Measurements from ENCODE around the gene ZNF300. TPM values are rescaled to one million over a fixed set of nuclear protein-coding genes. Genes with fewer than 3 reads are reported as not detected.
A peak's percentile ranks its signal among the peaks of the same experiment; 100 is the strongest.

The ZNF300 gene
- total RNA-seq, 1 experiment from 2014 or later, result 0.18 TPM

DNA sequence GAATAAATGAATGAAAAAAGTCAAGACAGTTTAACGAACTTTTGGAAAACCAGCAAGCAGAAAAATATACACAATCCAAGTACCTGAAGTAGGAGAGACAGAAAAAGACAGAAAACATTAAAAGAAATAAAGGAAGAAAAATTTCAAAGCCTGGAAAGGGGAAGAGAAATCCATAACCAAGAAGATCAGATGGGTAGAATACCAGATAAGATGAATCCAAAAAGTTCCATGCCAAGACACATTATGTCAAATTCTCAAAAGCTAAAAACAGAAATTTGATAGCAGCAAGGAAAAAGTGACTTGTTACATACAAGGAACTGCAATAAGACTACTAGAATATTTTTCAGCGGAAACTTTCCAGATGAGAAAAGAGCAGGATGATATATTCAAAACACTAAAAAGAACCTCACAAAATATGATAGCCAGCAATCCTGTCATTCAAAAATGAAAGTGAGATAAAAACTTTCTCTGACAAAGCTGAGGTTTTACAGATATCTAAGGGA, 7.6 kb upstream of the ZNF300 start:
- intact Hi-C loops (cut with micrococcal nuclease), result no loop called here
- no peaks in the 10 kb centered on the region for H3K79me2 ChIP-seq (ENCODE audit: low read length)
- H4K20me1 ChIP-seq (ENCODE audit: low read length), result no peaks in the 10 kb centered on the region
- no peak overlapping the region for H3K4me3 ChIP-seq (ENCODE audit: low read length)
- H3K4me1 ChIP-seq (ENCODE audit: insufficient read depth, low read length), result no peaks in the 10 kb centered on the region
- H3K9ac ChIP-seq (ENCODE audit: low read length), result no peak overlapping the region
- no peak overlapping the region for H3K27ac ChIP-seq (ENCODE audit: low read length)
- ChIA-PET CTCF (no interaction called here), POLR2A (ENCODE audit: unreplicated experiment) (no interaction called here)
- ATAC-seq (no peak), DNase-seq (no peak)
- H3K9me2 ChIP-seq (replicated peaks; ENCODE audit: low read length), result no peaks in the 10 kb centered on the region
- H3K4me2 ChIP-seq (ENCODE audit: low read length), result no peak overlapping the region
- BruUV-seq (replicated peaks), result no TSS peak
- H3K9me3 ChIP-seq (ENCODE audit: low read length), result peaks cover 52% of the 10 kb centered on the region
- H3K27me3 ChIP-seq (ENCODE audit: low read length), result no peaks in the 10 kb centered on the region
- TF ChIP-seq EZH2phosphoT487 (IDR thresholded peaks at IDR 0.05; ENCODE audit: borderline replicate concordance, low read length) (no peak), EZH2 (IDR thresholded peaks at IDR 0.05; ENCODE audit: low read length, unreplicated experiment) (no peak)
- TF ChIP-seq, protein P1, sequence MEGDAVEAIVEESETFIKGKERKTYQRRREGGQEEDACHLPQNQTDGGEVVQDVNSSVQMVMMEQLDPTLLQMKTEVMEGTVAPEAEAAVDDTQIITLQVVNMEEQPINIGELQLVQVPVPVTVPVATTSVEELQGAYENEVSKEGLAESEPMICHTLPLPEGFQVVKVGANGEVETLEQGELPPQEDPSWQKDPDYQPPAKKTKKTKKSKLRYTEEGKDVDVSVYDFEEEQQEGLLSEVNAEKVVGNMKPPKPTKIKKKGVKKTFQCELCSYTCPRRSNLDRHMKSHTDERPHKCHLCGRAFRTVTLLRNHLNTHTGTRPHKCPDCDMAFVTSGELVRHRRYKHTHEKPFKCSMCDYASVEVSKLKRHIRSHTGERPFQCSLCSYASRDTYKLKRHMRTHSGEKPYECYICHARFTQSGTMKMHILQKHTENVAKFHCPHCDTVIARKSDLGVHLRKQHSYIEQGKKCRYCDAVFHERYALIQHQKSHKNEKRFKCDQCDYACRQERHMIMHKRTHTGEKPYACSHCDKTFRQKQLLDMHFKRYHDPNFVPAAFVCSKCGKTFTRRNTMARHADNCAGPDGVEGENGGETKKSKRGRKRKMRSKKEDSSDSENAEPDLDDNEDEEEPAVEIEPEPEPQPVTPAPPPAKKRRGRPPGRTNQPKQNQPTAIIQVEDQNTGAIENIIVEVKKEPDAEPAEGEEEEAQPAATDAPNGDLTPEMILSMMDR (conservative IDR thresholded peaks at IDR 0.05; ENCODE audit: low read depth, low read length), result no peak
- no peak overlapping the region for H2AFZ ChIP-seq (ENCODE audit: low read length)
- H3F3A ChIP-seq (ENCODE audit: low read length, unreplicated experiment), result no peaks in the 10 kb centered on the region
- peaks cover 4% of the 10 kb centered on the region; the same call in 1 of the 2 replicates for H3K36me3 ChIP-seq (ENCODE audit: low read depth, low read length)

DNA sequence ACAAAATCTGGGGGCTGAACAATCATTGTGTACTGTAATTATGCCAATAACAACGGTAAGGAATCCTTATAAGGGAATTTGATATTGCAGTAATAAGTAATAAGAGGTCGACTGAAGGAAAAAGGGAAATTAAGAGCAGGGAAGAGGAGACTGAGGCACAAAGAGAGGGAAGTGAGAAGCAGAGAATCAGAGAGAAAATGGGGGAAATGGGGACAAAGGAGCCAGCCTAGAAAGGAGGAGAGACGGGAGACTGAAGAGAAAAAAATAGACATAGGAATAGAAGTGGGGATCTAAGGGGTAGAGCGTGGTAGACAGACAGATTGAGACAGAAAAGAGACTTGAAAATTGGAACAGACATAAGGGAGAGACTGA, 518 bp upstream of the ZNF300 start:
- Histone ChIP-seq H4K20me1 (ENCODE audit: low read length) (no peaks in the 10 kb centered on the region), H3K9me2 (replicated peaks; ENCODE audit: low read length) (no peaks in the 10 kb centered on the region), H3K79me2 (ENCODE audit: low read length) (no peaks in the 10 kb centered on the region), H3K4me2 (ENCODE audit: low read length) (no peak overlapping the region), H3K36me3 (ENCODE audit: low read depth, low read length) (no peaks in the 10 kb centered on the region), H3K9ac (ENCODE audit: low read length) (no peak overlapping the region), H3K4me1 (ENCODE audit: insufficient read depth, low read length) (no peaks in the 10 kb centered on the region), H3F3A (ENCODE audit: low read length, unreplicated experiment) (no peaks in the 10 kb centered on the region), H2AFZ (ENCODE audit: low read length) (0 out of 2 replicates have a peak overlapping the region, but pooled peaks have one; percentile 10), H3K9me3 (ENCODE audit: low read length) (peaks cover 72% of the 10 kb centered on the region), H3K27ac (ENCODE audit: low read length) (no peak overlapping the region), H3K4me3 (ENCODE audit: low read length) (no peak overlapping the region), H3K27me3 (ENCODE audit: low read length) (no peaks in the 10 kb centered on the region)
- POLR2A ChIA-PET (ENCODE audit: unreplicated experiment), result no interaction called here
- ATAC-seq (no peak), DNase-seq (no peak)
- CTCF ChIA-PET, result no interaction called here
- TF ChIP-seq, protein P1 (conservative IDR thresholded peaks at IDR 0.05; ENCODE audit: low read depth, low read length), result no peak
- TF ChIP-seq EZH2phosphoT487 (IDR thresholded peaks at IDR 0.05; ENCODE audit: borderline replicate concordance, low read length), result no peak
- TF ChIP-seq EZH2 (IDR thresholded peaks at IDR 0.05; ENCODE audit: low read length, unreplicated experiment), result no peak
- intact Hi-C loops (cut with micrococcal nuclease), result no loop called here
- BruUV-seq (replicated peaks), result no TSS peak

DNA sequence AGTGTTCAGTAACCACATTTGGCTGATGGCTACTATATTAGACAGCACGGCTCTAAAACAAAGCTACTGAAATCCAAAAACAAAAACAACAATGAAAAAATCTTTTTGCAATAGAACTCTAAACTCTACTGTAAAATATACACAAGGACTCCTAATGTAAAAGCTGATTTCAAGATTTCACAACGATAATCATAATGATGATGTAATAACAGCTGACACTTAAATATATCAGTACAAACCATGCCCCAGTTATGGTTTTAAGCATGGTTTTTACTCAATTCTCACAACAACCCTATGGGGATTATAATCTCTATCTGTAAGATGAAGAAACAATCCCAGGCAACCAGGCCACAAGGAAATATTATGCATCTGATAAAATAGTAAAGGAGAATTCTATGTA, 3.3 kb downstream of the ZNF300 start:
- DNase-seq, result no peak
- intact Hi-C loops (cut with micrococcal nuclease), result no loop called here
- no peak overlapping the region for H3K4me2 ChIP-seq (ENCODE audit: low read length)
- H3K27me3 ChIP-seq (ENCODE audit: low read length), result no peaks in the 10 kb centered on the region
- no peaks in the 10 kb centered on the region for H3K4me1 ChIP-seq (ENCODE audit: insufficient read depth, low read length)
- CTCF ChIA-PET, result no interaction called here
- no peak overlapping the region for H3K9ac ChIP-seq (ENCODE audit: low read length)
- no peak overlapping the region for H3K4me3 ChIP-seq (ENCODE audit: low read length)
- no peaks in the 10 kb centered on the region for H3K9me2 ChIP-seq (replicated peaks; ENCODE audit: low read length)
- TF ChIP-seq EZH2 (IDR thresholded peaks at IDR 0.05; ENCODE audit: low read length, unreplicated experiment) (no peak), EZH2phosphoT487 (IDR thresholded peaks at IDR 0.05; ENCODE audit: borderline replicate concordance, low read length) (no peak)
- TF ChIP-seq, protein P1 (conservative IDR thresholded peaks at IDR 0.05; ENCODE audit: low read depth, low read length), result no peak
- peaks cover 84% of the 10 kb centered on the region for H3K9me3 ChIP-seq (ENCODE audit: low read length)
- H3K79me2 ChIP-seq (ENCODE audit: low read length), result no peaks in the 10 kb centered on the region
- no peak overlapping the region for H3K27ac ChIP-seq (ENCODE audit: low read length)
- no peaks in the 10 kb centered on the region for H3K36me3 ChIP-seq (ENCODE audit: low read depth, low read length)
- no peak overlapping the region for H2AFZ ChIP-seq (ENCODE audit: low read length)
- no peaks in the 10 kb centered on the region for H4K20me1 ChIP-seq (ENCODE audit: low read length)
- no peak for ATAC-seq
- no TSS peak for BruUV-seq (replicated peaks)
- no peaks in the 10 kb centered on the region for H3F3A ChIP-seq (ENCODE audit: low read length, unreplicated experiment)
- POLR2A ChIA-PET (ENCODE audit: unreplicated experiment), result no interaction called here

All from PC-3 (cell line).